Stimulated activated CD4-positive, alpha-beta T cell treated with anti-CD3 and anti-CD28 coated beads, TNF-alpha, amount 100 ng/mL, for 24 hours (primary cell): Measurements from ENCODE around the gene ADAMTS17.

Experiments
- DNase-seq, 3 experiments: peaks; one replicate each; pipeline ENCODE4 v3.0.0-alpha.2; 2020; ENCODE audit warnings: low read depth in 3 of 3

The ADAMTS17 gene, protein sequence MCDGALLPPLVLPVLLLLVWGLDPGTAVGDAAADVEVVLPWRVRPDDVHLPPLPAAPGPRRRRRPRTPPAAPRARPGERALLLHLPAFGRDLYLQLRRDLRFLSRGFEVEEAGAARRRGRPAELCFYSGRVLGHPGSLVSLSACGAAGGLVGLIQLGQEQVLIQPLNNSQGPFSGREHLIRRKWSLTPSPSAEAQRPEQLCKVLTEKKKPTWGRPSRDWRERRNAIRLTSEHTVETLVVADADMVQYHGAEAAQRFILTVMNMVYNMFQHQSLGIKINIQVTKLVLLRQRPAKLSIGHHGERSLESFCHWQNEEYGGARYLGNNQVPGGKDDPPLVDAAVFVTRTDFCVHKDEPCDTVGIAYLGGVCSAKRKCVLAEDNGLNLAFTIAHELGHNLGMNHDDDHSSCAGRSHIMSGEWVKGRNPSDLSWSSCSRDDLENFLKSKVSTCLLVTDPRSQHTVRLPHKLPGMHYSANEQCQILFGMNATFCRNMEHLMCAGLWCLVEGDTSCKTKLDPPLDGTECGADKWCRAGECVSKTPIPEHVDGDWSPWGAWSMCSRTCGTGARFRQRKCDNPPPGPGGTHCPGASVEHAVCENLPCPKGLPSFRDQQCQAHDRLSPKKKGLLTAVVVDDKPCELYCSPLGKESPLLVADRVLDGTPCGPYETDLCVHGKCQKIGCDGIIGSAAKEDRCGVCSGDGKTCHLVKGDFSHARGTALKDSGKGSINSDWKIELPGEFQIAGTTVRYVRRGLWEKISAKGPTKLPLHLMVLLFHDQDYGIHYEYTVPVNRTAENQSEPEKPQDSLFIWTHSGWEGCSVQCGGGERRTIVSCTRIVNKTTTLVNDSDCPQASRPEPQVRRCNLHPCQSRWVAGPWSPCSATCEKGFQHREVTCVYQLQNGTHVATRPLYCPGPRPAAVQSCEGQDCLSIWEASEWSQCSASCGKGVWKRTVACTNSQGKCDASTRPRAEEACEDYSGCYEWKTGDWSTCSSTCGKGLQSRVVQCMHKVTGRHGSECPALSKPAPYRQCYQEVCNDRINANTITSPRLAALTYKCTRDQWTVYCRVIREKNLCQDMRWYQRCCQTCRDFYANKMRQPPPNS

GRCh38 chr15:100341750-100342560, at the start of gene ADAMTS17:
Gene ADAMTS17 (minus strand): TSS chr15:100341975. CDS start chr15:100341899, 76 bp downstream.
- DNase-seq = peak; percentile 88 to 93 (median 89)

DNA sequence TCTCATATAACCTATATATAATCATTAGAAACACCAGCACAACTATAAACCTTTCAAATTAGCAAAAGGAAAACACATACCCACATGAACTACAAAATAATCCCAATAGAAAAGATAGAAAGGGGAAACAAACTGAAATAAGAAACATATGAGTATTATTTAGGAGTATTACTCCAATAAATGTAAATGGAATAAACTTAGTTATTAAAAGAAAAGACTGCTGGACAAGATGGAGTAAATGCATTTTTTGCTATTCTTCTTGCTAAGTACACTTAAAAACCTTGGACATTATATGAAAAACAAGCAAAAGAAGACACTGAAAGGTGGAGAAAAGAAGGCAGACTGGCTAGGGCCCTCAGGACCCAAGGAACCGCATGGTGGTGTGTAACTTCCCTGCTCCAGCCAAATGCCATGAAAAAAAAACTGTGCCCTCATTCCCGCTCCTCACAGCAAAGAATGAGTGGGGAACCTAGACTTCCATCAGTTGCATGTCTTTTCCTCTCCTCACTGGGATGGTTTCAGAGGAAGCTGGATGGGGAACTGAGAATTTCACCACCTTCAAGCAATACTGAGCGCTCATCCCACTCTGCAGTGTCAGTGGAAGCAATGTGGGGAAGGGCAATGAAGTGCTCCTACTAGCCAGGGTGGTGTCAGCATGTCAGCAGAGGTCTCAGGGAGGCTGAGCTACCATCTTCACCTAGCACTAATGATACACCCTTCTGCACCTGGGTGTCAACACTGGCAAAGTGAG, 43.7 kb upstream of the ADAMTS17 start:
- DNase-seq = no peak

GRCh38 chr15:100384108-100384410, 42.3 kb upstream of the ADAMTS17 start:
- no peak for DNase-seq

GRCh38 chr15:100383302-100384107, 41.7 kb upstream of the ADAMTS17 start:
- no peak for DNase-seq

GRCh38 chr15:100373942-100374341, 32.2 kb upstream of the ADAMTS17 start:
- no peak for DNase-seq

DNA sequence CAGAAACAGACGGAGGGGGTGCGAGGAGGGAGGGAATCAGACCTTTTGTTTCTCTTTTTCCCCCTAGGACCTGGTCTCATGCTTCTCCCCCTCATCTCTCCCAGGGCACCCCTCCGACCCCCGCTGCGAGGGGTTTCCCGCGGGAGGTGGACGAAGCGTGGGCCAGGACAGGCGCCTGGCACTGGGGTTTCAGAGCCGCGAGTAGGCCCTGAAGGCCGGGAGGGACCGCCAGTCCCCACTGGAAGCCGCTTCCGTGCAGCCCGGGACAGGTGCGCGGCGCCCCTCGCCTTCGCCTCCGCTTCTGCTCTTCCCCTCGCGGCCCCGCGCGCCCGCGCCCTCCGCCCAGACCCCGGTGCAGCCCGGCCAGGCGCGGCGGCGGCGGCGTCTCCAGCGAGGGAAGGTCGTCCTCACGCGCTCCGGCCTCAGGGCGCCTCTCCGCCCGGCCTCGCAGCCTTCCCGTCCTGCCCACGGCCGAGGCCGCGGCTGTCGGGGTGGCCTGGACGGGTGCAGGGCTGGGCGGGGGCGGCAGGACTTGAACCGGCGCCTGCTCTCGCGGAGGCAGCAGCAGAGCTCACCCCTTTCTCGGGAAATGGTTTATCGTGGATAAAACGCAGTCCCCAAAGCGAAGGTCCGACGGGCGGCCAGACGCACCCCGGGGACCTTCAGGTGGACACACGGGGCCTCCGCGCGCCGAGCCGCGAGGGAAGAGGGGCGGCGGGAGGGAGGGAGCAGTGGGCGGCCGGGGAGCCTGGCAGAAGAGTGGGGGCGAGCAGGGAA, 31.5 kb upstream of the ADAMTS17 start:
- DNase-seq = no peak

GRCh38 chr15:100372739-100373119, 31.0 kb upstream of the ADAMTS17 start:
- no peak for DNase-seq

- DNase-seq = no peak
These were observed 13.6 kb upstream of the ADAMTS17 start for GRCh38 chr15:100355342-100355741.

- no peak for DNase-seq
These were observed 11.7 kb upstream of the ADAMTS17 start for GRCh38 chr15:100353449-100353848.

DNA sequence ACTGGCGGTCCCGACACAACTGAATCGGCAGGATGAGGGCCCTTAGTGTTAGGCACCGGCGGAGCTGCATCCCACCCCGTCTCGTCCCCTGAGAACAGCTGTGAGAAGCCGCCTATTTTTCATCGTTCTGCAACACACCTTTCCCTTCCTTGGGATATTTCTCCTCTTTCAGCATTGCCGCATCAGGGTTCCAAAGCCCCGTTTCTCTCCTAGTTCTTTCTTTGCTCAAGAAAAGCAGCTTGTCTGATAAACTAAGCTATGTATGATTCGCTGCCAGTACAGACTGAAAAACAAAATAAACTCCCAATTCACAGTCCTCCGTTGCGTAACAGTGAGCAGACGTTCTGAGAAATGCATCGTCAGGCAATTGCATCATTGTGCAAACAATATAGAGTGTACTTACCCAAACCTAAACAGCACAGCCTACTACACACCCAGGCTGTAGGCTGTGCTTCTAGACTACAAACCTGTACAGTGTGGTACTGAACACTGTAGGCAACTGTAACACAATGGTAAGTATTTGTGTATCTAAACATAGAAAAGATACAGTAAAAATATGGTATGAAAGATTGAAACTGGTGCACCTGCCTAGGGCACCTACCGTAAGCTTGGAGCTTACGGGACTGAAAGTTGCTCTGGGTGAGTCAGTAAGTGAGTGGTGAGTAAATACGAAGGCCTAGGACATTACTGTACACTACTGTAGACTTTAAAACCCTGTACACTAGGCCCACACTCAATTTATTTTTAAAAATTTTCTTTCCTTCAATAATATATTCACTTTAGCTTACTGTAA, 8.9 kb upstream of the ADAMTS17 start:
- DNase-seq = no peak

DNA sequence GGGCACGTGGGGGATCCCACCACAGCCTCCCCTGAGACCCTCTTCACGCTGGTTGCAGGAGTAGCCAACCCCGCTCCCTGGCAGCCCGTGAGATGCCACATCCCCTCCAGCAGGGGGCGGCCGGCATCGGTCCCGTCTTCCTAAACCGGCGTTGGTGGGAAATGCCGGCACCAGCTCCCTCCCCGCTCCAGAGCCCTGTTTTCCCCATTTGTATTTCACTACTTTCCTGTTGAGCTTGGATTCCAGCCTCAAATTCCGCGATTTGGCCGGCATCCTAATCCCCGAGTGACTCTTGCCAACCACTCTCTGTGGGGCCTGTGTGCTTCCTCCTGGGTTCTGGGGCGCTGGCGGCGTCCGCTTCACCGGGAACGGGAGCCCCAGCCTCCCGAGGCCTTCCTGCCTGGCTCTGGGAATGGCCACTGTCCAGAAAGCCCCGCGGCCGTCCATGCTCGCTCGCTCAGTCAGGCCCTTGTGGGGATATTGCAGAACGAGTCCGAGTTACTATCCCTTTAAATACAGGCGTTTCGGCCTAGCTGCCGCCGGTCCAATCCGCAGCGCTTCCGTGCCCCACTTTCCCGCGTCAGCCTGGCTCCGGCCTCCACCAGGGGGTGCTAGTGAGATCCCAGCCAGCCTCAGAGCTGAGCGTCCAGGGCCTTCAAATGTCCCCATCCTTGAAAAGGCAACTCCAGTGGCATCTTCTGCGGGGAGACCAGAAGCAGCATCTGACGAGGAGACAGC, 8.1 kb upstream of the ADAMTS17 start:
- peak; percentile 81 to 86 (median 82) for DNase-seq

DNA sequence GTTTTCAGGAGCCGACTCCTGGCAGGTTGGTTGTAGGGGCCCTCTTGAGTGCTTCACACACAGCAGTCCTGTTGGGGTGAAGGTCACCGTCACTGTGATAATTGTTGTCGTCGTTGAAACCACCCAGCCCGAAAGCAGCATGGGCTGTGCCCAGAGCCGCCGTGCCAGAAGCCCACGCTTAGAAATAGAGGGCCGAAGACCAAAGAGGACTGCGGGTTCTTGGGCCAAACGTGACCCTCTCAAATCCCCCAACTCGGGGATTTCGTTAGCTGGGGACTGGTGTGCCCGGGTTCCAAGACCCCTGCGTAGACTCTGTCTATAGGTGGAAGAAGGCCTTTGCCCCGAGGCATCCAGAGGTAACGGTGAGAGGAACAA, 7.5 kb upstream of the ADAMTS17 start:
- no peak for DNase-seq

- DNase-seq = no peak
These were observed 6.8 kb upstream of the ADAMTS17 start for GRCh38 chr15:100348578-100348977.

- no peak for DNase-seq
These were observed 5.2 kb upstream of the ADAMTS17 start for GRCh38 chr15:100346866-100347512.

GRCh38 chr15:100345438-100345837, 3.7 kb upstream of the ADAMTS17 start:
- DNase-seq = no peak

GRCh38 chr15:100343251-100343650, 1.5 kb upstream of the ADAMTS17 start:
- DNase-seq = no peak

DNA sequence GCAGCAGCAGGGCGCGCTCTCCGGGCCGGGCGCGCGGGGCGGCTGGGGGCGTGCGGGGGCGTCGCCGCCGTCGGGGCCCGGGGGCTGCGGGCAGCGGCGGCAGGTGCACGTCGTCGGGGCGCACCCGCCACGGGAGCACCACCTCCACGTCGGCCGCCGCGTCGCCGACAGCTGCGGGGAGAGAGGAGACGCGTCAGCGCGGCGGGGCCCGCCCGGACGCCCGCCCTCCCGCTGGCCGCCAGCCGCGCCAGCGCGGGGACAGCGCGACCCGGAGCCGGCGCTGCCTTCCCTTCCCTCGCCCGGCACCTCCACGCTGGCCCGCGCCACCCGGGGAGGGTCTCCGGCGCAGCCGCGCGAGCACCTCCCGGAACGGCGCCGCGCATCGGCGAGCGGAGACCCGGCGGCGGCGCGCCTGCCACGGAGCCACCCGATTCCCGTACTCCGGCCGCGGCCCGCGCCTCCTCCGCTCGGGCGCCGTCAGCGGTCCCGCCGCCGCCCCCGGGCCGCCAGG, 481 bp downstream of the ADAMTS17 start:
- DNase-seq = no peak
